MCF 10A (cell line): Measurements from ENCODE around the gene GNAI2. TPM values are rescaled to one million over a fixed set of nuclear protein-coding genes. Genes with fewer than 3 reads are reported as not detected.
"Not testable (repeated sequence)": the region's sequence is repeated elsewhere in the genome, so short reads cannot be mapped to it uniquely, and the experiment has no call there.

ENCODE experiments used
- BruUV-seq: library from RNA; stranded (reverse); fragments of 400-500 nt; replicated peaks from 2 replicates; lab custom pipeline; 2021; lab: Mats Ljungman, UMichigan
- CTCF ChIA-PET: fragments of 300-600 bp; sonication (Branson Sonifier 250); formaldehyde crosslinking; extraction: SDS; loops from one replicate; lab custom pipeline; 2021; ENCODE audit warnings: antibody characterized with exemption, inconsistent platforms; lab: Yijun Ruan, JAX
- POLR2A ChIA-PET: fragments of 300-600, 350-650 bp; sonication (Branson Sonifier 250); formaldehyde crosslinking; extraction: SDS; loops from one replicate; lab custom pipeline; 2020; ENCODE audit warnings: antibody characterized with exemption, inconsistent platforms; lab: Yijun Ruan, JAX
- DNase-seq: peaks from one replicate; pipeline ENCODE4 v3.0.0-alpha.2; 2018; ENCODE audit not compliant: unreplicated experiment
- H3K27ac Mint-ChIP-seq: one replicate; pipeline ENCODE4 v1.8.0; 2022; ENCODE audit warnings: mild to moderate bottlenecking, low read depth, mixed read lengths; ENCODE audit not compliant: unreplicated experiment
- H3K27me3 Mint-ChIP-seq: one replicate; pipeline ENCODE4 v1.8.0; 2022; ENCODE audit warnings: mixed read lengths; ENCODE audit not compliant: insufficient read depth, unreplicated experiment
- H3K36me3 Mint-ChIP-seq: one replicate; pipeline ENCODE4 v1.8.0; 2022; ENCODE audit warnings: mild to moderate bottlenecking, moderate library complexity, mixed read lengths; ENCODE audit not compliant: insufficient read depth, unreplicated experiment
- H3K4me1 Mint-ChIP-seq: one replicate; pipeline ENCODE4 v1.8.0; 2022; ENCODE audit warnings: mixed read lengths; ENCODE audit not compliant: insufficient read depth, unreplicated experiment
- H3K4me3 Mint-ChIP-seq: one replicate; pipeline ENCODE4 v1.8.0; 2022; ENCODE audit warnings: mild to moderate bottlenecking, moderate library complexity, mixed read lengths; ENCODE audit not compliant: unreplicated experiment
- H3K9me3 Mint-ChIP-seq: one replicate; pipeline ENCODE4 v1.8.0; 2022; ENCODE audit warnings: mixed read lengths; ENCODE audit not compliant: unreplicated experiment
- intact Hi-C: fragments of 100-400 bp; cut with micrococcal nuclease; formaldehyde crosslinking; loops from 2 replicates; pipeline ENCODE4 v1.14.1; 2022
- total RNA-seq: library from RNA; stranded (reverse); gene quantifications from 2 replicates; pipeline ENCODE4 v1.2.3, GENCODE V29; 2022
- TF ChIP-seq, protein P1 (sequence below): fragments of 200-600 bp; IDR thresholded peaks from one replicate; pipeline ENCODE4 v1.8.0; 2022; ENCODE audit warnings: antibody characterized with exemption, mild to moderate bottlenecking; ENCODE audit not compliant: unreplicated experiment

GNAI2 gene
- total RNA-seq, 1 experiment from 2014 or later = 123 TPM

DNA sequence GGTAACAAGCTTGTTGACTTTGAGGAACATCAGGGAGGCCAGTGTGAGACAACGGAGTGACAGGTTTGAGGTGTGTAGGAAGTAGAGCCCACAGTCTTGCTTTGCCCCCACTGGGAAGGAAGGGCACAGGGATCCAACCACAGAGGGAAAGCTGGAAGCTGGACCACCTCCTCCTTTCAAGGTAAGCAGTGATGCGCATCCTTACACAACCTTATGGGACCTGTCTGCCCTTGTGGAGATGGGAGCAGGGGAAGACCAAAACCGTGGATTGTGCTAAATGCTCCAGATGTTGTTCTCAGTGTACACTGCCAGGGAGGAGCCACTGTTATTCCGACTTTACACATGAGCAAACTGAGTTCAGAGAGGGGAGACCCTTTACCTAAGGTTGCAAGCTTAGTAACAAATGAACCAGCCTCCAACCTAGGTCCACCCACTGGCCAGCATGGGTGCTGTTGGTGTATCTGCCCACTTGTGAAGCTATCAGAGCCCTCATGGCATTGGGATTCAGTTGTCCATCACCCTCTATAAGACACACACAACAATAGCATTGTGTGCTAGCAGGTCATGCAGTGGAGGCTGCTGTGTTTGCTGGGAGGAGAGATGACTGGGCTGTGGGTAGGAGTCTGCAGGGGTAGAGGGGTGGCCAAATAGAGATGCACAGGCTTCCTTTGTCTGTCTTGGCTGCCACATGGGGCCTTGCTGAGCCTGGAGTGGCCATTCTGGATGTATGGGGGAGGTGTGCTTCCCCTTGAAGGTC, 42.3 kb downstream of the GNAI2 start:
- CTCF ChIA-PET = interaction anchor here (0.7 to 1.3 kb wide), 5 partner anchors 14 to 294 kb away, joined by 3 to 4 read pairs (median 4); partner anchors contain the start of genes HYAL3 and NAA80

DNA sequence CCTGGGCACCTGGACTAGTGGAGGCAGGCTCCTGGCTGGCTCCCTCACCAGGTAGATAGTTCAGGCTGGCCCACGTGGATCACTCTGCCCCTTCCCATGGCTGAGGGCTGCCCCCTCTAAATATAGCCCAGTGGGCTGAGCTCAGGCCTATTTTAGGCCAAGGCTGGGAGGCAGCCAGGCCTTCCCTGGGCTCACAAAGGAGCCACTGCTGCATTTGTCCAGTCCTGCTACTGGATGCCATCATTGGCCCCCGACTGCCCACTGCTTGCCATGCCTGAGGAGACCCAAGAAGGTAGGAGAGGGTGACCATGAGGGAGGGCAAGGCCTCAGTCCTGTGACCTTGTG, 42.8 kb downstream of the GNAI2 start, which contains the start of gene LSMEM2:
LSMEM2 (plus strand) TSS at position 208 of the 345 bp plus-strand sequence; CDS start at position 235, 27 bp downstream.
- no peaks in the 10 kb centered on the region for H3K27me3 Mint-ChIP-seq
- CTCF ChIA-PET = interaction anchor here (0.7 to 1.4 kb wide), 5 partner anchors 10 to 87 kb away, joined by 3 to 5 read pairs (median 4); no protein-coding TSS in a partner anchor
- H3K4me3 Mint-ChIP-seq = no peak within 1 kb of the TSS
- intact Hi-C loops = no loop called here
- peaks cover 9% of the 10 kb centered on the region for H3K4me1 Mint-ChIP-seq
- POLR2A ChIA-PET = interaction anchor here (0.5 to 2.1 kb wide), 3 partner anchors 13 to 35 kb away, joined by 3 to 7 read pairs (median 3); partner anchors contain the start of gene IFRD2
- DNase-seq = no peak
- H3K9me3 Mint-ChIP-seq = no peaks in the 10 kb centered on the region
- peaks cover 14% of the 10 kb centered on the region for H3K36me3 Mint-ChIP-seq
- TF ChIP-seq, protein P1, sequence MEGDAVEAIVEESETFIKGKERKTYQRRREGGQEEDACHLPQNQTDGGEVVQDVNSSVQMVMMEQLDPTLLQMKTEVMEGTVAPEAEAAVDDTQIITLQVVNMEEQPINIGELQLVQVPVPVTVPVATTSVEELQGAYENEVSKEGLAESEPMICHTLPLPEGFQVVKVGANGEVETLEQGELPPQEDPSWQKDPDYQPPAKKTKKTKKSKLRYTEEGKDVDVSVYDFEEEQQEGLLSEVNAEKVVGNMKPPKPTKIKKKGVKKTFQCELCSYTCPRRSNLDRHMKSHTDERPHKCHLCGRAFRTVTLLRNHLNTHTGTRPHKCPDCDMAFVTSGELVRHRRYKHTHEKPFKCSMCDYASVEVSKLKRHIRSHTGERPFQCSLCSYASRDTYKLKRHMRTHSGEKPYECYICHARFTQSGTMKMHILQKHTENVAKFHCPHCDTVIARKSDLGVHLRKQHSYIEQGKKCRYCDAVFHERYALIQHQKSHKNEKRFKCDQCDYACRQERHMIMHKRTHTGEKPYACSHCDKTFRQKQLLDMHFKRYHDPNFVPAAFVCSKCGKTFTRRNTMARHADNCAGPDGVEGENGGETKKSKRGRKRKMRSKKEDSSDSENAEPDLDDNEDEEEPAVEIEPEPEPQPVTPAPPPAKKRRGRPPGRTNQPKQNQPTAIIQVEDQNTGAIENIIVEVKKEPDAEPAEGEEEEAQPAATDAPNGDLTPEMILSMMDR = no peak
- no peak within 1 kb of the TSS for H3K27ac Mint-ChIP-seq
- BruUV-seq = no TSS peak

More for the DNA sequence above, 42.3 kb downstream of the GNAI2 start:
- no peaks in the 10 kb centered on the region for H3K9me3 Mint-ChIP-seq
- POLR2A ChIA-PET = interaction anchor here (1.1 to 2.1 kb wide), 2 partner anchors 14 to 18 kb away, joined by 3 to 7 read pairs; partner anchors contain the start of gene IFRD2
- no peak for DNase-seq
- intact Hi-C loops = no loop called here
- no peak overlapping the region for H3K27ac Mint-ChIP-seq
- TF ChIP-seq, protein P1 = no peak
- no peak overlapping the region for H3K4me3 Mint-ChIP-seq
- peaks cover 9% of the 10 kb centered on the region for H3K4me1 Mint-ChIP-seq
- peaks cover 14% of the 10 kb centered on the region for H3K36me3 Mint-ChIP-seq
- BruUV-seq = no TSS peak
- H3K27me3 Mint-ChIP-seq = no peaks in the 10 kb centered on the region

DNA sequence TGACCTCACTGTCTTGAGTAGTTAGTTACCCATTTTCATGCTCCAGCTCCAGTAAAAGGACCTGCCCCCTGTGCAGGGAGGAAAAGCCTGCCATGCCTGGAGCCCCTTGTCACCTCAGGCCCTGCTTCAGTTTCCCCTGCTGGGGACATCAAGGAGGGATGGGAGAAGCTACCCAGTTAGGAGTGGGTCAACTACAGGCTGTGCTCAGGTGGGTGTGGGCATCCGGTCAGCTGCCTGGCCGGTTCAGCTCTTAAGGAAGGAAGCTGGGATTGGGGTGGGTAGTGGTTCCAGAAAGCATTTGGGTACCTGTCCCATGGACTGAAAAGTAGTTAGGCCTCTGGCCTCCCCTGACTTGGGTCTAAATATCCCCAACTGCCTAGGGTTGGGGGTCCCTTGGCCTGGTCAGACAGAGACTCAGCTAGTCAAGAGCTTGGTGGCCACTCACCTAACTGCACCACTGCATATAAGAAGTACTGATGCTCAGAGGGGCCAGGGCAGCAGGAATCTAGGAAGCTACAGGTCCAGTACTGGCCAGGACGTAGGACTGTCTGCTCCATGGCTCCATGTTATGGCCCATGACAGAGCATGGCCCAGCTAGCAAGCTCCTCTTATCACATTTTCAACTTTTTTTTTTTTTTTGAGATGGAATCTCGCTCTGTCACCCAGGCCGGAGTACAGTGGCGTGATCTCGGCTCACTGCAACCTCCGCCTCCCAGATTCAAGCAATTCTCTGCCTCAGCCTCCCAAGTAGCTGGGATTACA, 43.4 kb downstream of the GNAI2 start:
- H3K4me1 Mint-ChIP-seq = peaks cover 4% of the 10 kb centered on the region
- DNase-seq = no peak
- BruUV-seq = no TSS peak
- intact Hi-C loops = no loop called here
- peaks cover 18% of the 10 kb centered on the region for H3K36me3 Mint-ChIP-seq
- TF ChIP-seq, protein P1 = no peak
- H3K4me3 Mint-ChIP-seq = no peak overlapping the region
- ChIA-PET CTCF (interaction anchor here (0.7 to 1.7 kb wide), 5 partner anchors 10 to 54 kb away, joined by 4 to 8 read pairs (median 5); no protein-coding TSS in a partner anchor), POLR2A (interaction anchor here (0.5 to 2.1 kb wide), 3 partner anchors 13 to 35 kb away, joined by 3 to 7 read pairs (median 3); partner anchors contain the start of gene IFRD2)
- no peak overlapping the region for H3K27ac Mint-ChIP-seq
- H3K9me3 Mint-ChIP-seq = no peaks in the 10 kb centered on the region
- H3K27me3 Mint-ChIP-seq = no peaks in the 10 kb centered on the region

DNA sequence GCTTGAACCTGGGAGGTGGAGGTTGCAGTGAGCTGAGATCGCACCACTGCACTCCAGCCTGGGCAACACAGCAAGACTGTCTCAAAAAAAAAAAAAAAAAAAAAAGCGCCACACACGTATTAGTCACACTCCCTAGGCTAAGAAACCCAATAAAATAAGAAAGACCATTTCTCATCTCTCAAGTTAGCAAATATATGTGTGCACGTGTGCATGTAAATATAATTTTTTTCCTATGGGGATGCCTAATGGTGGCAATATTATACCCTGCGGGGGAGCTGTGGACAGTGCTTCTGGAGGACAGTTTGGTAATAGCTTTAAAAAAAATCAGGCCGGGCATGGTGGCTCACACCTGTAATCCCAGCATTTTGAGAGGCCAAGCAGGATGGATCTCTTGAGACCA, 48.1 kb downstream of the GNAI2 start:
- intact Hi-C loops = not testable (repeated sequence)

More for the DNA sequence above, 48.1 kb downstream of the GNAI2 start:
- H3K4me3 Mint-ChIP-seq, BruUV-seq, H3K4me1 Mint-ChIP-seq, DNase-seq, H3K27ac Mint-ChIP-seq, H3K9me3 Mint-ChIP-seq, H3K27me3 Mint-ChIP-seq: not testable (repeated sequence)
- H3K36me3 Mint-ChIP-seq = peaks cover 40% of the 10 kb centered on the region
- ChIA-PET POLR2A (interaction anchor here (1.1 to 3.4 kb wide), 4 partner anchors 8 to 52 kb away, joined by 3 to 22 read pairs (median 4); partner anchors contain the start of genes GNAI2, IFRD2 and TUSC2), CTCF (interaction anchor here (0.6 to 1.7 kb wide), 11 partner anchors 9 to 378 kb away, joined by 3 to 10 read pairs (median 4); partner anchors contain the start of gene HYAL2)
